ENCODE data around the gene SYCE3.

GRCh38 chr22:50556703-50557102 is 6.0 kb downstream of the SYCE3 start:
- TF ChIP-seq TAF1 (IDR thresholded peaks at IDR 0.05; ENCODE audit: low read depth, low read length) (no peak), SPI1 (IDR thresholded peaks at IDR 0.05; ENCODE audit: low read depth, low read length) (no peak), POLR2A (IDR thresholded peaks at IDR 0.05; ENCODE audit: low read depth, low read length) (no peak), PAX5 (IDR thresholded peaks at IDR 0.05; ENCODE audit: insufficient read depth, low read length, severe bottlenecking) (no peak)
